Neuronal stem cell (in vitro differentiated cells): Measurements from ENCODE around the gene BHLHE40.

Experiments used
- DNase-seq: peaks from one replicate; pipeline ENCODE4 v3.0.0-alpha.2; 2013; ENCODE audit warnings: low spot score
- H2AFZ ChIP-seq: one replicate; pipeline ENCODE4 v1.6.1; 2013; ENCODE audit warnings: mild to moderate bottlenecking, low read length, inconsistent platforms
- H2AK5ac ChIP-seq: 2 replicates; pipeline ENCODE4 v1.6.1; 2013; ENCODE audit warnings: low read depth, mild to moderate bottlenecking, inconsistent platforms, low read length, moderate library complexity, mixed read lengths
- H2BK120ac ChIP-seq: 2 replicates; pipeline ENCODE4 v1.6.1; 2013; ENCODE audit warnings: low read depth, mild to moderate bottlenecking, inconsistent platforms, low read length, moderate library complexity, mixed read lengths
- H2BK12ac ChIP-seq: one replicate; pipeline ENCODE4 v1.6.1; 2013; ENCODE audit warnings: low read length, inconsistent platforms
- H2BK15ac ChIP-seq: 2 replicates; pipeline ENCODE4 v1.6.1; 2013; ENCODE audit warnings: mild to moderate bottlenecking, low read length, inconsistent platforms, mixed read lengths
- H2BK5ac ChIP-seq: one replicate; pipeline ENCODE4 v1.6.1; 2013; ENCODE audit warnings: inconsistent platforms, mild to moderate bottlenecking, low read length, moderate library complexity
- H3K14ac ChIP-seq: one replicate; pipeline ENCODE4 v1.6.1; 2013; ENCODE audit warnings: low read length, inconsistent platforms
- H3K18ac ChIP-seq: 2 replicates; pipeline ENCODE4 v1.6.1; 2013; ENCODE audit warnings: low read length, inconsistent platforms
- H3K23ac ChIP-seq: 2 replicates; pipeline ENCODE4 v1.6.1; 2013; ENCODE audit warnings: low read depth, mild to moderate bottlenecking, mixed read lengths, low read length, inconsistent platforms; ENCODE audit not compliant: poor library complexity
- H3K27ac ChIP-seq: replicated peaks from 3 replicates; pipeline ENCODE4 v1.5.1; 2013; ENCODE audit warnings: low read length, inconsistent platforms
- H3K27me3 ChIP-seq, 3 experiments: 2 replicates each; pipeline ENCODE4 v1.6.1; 2013; ENCODE audit warnings: low read length in 3 of 3, mild to moderate bottlenecking in 2 of 3, inconsistent platforms in 1 of 3, low read depth in 1 of 3, mixed read lengths in 1 of 3, moderate library complexity in 1 of 3; ENCODE audit not compliant: control insufficient read depth in 3 of 3, insufficient read depth in 3 of 3
- H3K36me3 ChIP-seq, 2 donors: replicated peaks in 1 of 2; 2 replicates each; pipeline ENCODE4 v1.6.1; 2013; ENCODE audit warnings: low read length in 2 of 2; ENCODE audit not compliant: control insufficient read depth in 2 of 2, insufficient read depth in 2 of 2
- H3K4ac ChIP-seq: 2 replicates; pipeline ENCODE4 v1.6.1; 2013; ENCODE audit warnings: inconsistent platforms, mild to moderate bottlenecking, low read length, moderate library complexity
- H3K4me1 ChIP-seq, 2 donors: 1 replicate in 1 of 2; 2 replicates in 1 of 2; pipeline ENCODE4 v1.6.1; 2013; ENCODE audit warnings: low read length in 2 of 2, low read depth in 1 of 2; ENCODE audit not compliant: control insufficient read depth in 2 of 2, insufficient read depth in 1 of 2
- H3K4me2 ChIP-seq: one replicate; pipeline ENCODE4 v1.6.1; 2013; ENCODE audit warnings: mild to moderate bottlenecking, low read length, inconsistent platforms; ENCODE audit not compliant: insufficient read depth, poor library complexity, severe bottlenecking
- H3K4me3 ChIP-seq, 2 donors: 2 replicates each; pipeline ENCODE4 v1.5.1; 2013; ENCODE audit warnings: low read length in 2 of 2, mild to moderate bottlenecking in 2 of 2, inconsistent platforms in 1 of 2, moderate library complexity in 1 of 2
- H3K79me1 ChIP-seq: one replicate; pipeline ENCODE4 v1.6.1; 2013; ENCODE audit warnings: low read depth, mild to moderate bottlenecking, inconsistent platforms, low read length, moderate library complexity
- H3K9ac ChIP-seq: one replicate; pipeline ENCODE4 v1.6.1; 2013; ENCODE audit warnings: mild to moderate bottlenecking, low read depth, low read length, inconsistent platforms; ENCODE audit not compliant: poor library complexity
- H3K9me3 ChIP-seq, 2 donors: replicated peaks in 1 of 2; 2 replicates each; pipeline versions ENCODE3 to v1.6.1; 2013; ENCODE audit warnings: low read length in 2 of 2, mild to moderate bottlenecking in 2 of 2, inconsistent platforms in 1 of 2, low read depth in 1 of 2, mixed read lengths in 1 of 2, moderate library complexity in 1 of 2; ENCODE audit not compliant: control insufficient read depth in 2 of 2, insufficient read depth in 1 of 2
- H4K8ac ChIP-seq: one replicate; pipeline ENCODE4 v1.6.1; 2013; ENCODE audit warnings: low read depth, mild to moderate bottlenecking, inconsistent platforms, low read length, moderate library complexity
- H4K91ac ChIP-seq: one replicate; pipeline ENCODE4 v1.6.1; 2013; ENCODE audit warnings: low read length, low read depth, mild to moderate bottlenecking, inconsistent platforms; ENCODE audit not compliant: poor library complexity
- WGBS, 2 donors: extraction: QIAGEN DNeasy Blood & Tissue Kit; methylation state at CpG; one replicate each; pipeline ENCODE4 v1.1.7; 2013; ENCODE audit warnings: missing lambda C conversion rate in 2 of 2, mixed read lengths in 1 of 2; ENCODE audit not compliant: insufficient read length in 2 of 2, insufficient replicate concordance in 1 of 2; ENCODE audit errors: extremely low coverage in 2 of 2; 5-methylcytosine and 5-hydroxymethylcytosine counted together

The BHLHE40 gene

GRCh38 chr3:5020242-5020722, 41.0 kb downstream of the BHLHE40 start:
- Histone ChIP-seq H3K36me3 (no peaks in the 10 kb centered on the region), H2BK5ac (no peak overlapping the region), H3K23ac (peak overlapping the region; percentile 52), H3K14ac (no peak overlapping the region), H3K4me2 (no peak overlapping the region), H3K4me1 (no peaks in the 10 kb centered on the region), H3K4ac (no peak overlapping the region), H3K9me3 (no peaks in the 10 kb centered on the region), H3K27me3 (no peaks in the 10 kb centered on the region), H2AFZ (no peak overlapping the region), H4K91ac (no peak overlapping the region), H3K79me1 (no peaks in the 10 kb centered on the region), H2BK120ac (no peak overlapping the region), H3K18ac (no peak overlapping the region), H2AK5ac (no peak overlapping the region), H3K27ac (no peak overlapping the region), H4K8ac (no peak overlapping the region), H2BK15ac (no peak overlapping the region), H2BK12ac (no peak overlapping the region), H3K9ac (no peak overlapping the region), H3K4me3 (no peak overlapping the region)
- WGBS, 2 donors, result no CpG with 5 or more reads among the region's 7 CpGs
- no peak for DNase-seq

GRCh38 chr3:5021116-5022092, 42.2 kb downstream of the BHLHE40 start:
- no peaks in the 10 kb centered on the region for H3K36me3 ChIP-seq
- no peak overlapping the region for H2BK120ac ChIP-seq
- H4K8ac ChIP-seq, result no peak overlapping the region
- H3K27me3 ChIP-seq, result no peaks in the 10 kb centered on the region
- peaks cover 2 to 3% of the 10 kb centered on the region in 2 donors for H3K4me1 ChIP-seq
- H2BK5ac ChIP-seq, result no peak overlapping the region
- H3K4me3 ChIP-seq, result no peak overlapping the region
- H2BK12ac ChIP-seq, result no peak overlapping the region
- no peak overlapping the region for H4K91ac ChIP-seq
- WGBS, 2 donors, result no CpG with 5 or more reads among the region's 17 CpGs
- no peak for DNase-seq
- no peak overlapping the region for H3K23ac ChIP-seq
- no peak overlapping the region for H2AFZ ChIP-seq
- no peak overlapping the region for H3K9ac ChIP-seq
- H3K4me2 ChIP-seq, result no peak overlapping the region
- no peak overlapping the region for H2AK5ac ChIP-seq
- H3K9me3 ChIP-seq, result no peaks in the 10 kb centered on the region
- H3K4ac ChIP-seq, result no peak overlapping the region
- no peak overlapping the region for H3K14ac ChIP-seq
- no peaks in the 10 kb centered on the region for H3K79me1 ChIP-seq
- H3K27ac ChIP-seq, result no peak overlapping the region
- no peak overlapping the region for H3K18ac ChIP-seq
- no peak overlapping the region for H2BK15ac ChIP-seq

DNA sequence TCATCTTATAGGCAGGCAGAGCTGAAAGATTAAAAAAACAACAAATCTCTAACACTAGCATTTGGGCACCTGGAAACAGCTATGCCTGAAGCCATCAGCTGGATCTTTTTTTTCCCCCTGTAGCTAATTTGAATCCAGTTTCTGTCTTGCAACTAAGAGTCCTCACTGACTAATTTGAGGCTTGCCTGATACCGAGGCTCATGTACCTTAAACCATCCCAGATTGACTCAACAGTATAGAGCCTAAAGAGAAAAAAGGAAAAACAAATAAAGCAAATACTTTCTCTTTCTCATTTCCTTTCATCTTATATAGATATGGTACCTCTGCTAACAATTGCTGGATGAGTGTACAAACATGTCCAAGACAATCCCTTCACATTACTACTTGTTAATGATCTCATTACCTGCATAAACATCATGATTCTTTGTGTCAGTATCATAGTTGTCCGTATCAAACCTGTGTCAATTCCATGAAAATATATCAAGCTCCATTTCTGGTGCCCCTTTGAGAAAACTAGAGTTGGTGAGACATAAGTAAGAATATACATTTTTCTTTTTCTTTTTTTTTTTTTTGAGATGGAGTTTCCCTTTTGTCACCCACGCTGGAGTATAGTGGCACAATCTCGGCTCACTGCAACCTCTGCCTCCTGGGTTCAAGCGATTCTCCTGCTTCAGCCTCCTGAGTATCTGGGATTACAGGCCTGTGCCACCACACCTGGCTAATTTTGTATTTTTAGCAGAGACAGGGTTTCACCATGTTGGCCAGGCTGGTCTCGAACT, 43.1 kb downstream of the BHLHE40 start:
- Histone ChIP-seq H3K79me1 (no peaks in the 10 kb centered on the region), H3K23ac (no peak overlapping the region), H2BK5ac (no peak overlapping the region), H3K18ac (no peak overlapping the region), H3K9ac (no peak overlapping the region), H4K8ac (no peak overlapping the region), H3K4ac (no peak overlapping the region), H2AFZ (no peak overlapping the region), H3K4me3 (no peak overlapping the region), H3K36me3 (no peaks in the 10 kb centered on the region), H2BK120ac (no peak overlapping the region), H3K27ac (no peak overlapping the region), H4K91ac (no peak overlapping the region), H3K9me3 (no peaks in the 10 kb centered on the region), H2AK5ac (no peak overlapping the region), H2BK15ac (no peak overlapping the region), H3K14ac (no peak overlapping the region), H3K4me1 (peaks cover 2 to 3% of the 10 kb centered on the region in 2 donors), H3K4me2 (no peak overlapping the region), H2BK12ac (no peak overlapping the region), H3K27me3 (no peaks in the 10 kb centered on the region)
- DNase-seq, result no peak
- WGBS, 2 donors, result no CpG with 5 or more reads among the region's 6 CpGs
